HUES64 (cell line): Measurements from ENCODE around the gene EEFSEC.

Experiments
- H3K27ac ChIP-seq: 2 replicates; pipeline ENCODE4 v1.7.0; 2013; ENCODE audit warnings: low read depth, low read length, inconsistent platforms
- H3K27me3 ChIP-seq: 2 replicates; pipeline ENCODE4 v1.6.1; 2013; ENCODE audit warnings: mild to moderate bottlenecking, low read length; ENCODE audit not compliant: insufficient read depth
- H3K36me3 ChIP-seq: 2 replicates; pipeline ENCODE4 v1.6.1; 2013; ENCODE audit warnings: mild to moderate bottlenecking, low read length; ENCODE audit not compliant: insufficient read depth
- H3K4me1 ChIP-seq: 2 replicates; pipeline ENCODE4 v1.6.1; 2013; ENCODE audit warnings: mild to moderate bottlenecking, low read length, moderate library complexity; ENCODE audit not compliant: insufficient read depth
- H3K4me3 ChIP-seq: 2 replicates; pipeline ENCODE4 v1.5.1; 2013; ENCODE audit warnings: mild to moderate bottlenecking, low read length, moderate library complexity
- H3K9ac ChIP-seq: 2 replicates; pipeline ENCODE4 v1.6.1; 2013; ENCODE audit warnings: mild to moderate bottlenecking, low read depth, low read length
- H3K9me3 ChIP-seq: 2 replicates; pipeline ENCODE4 v1.6.1; 2013; ENCODE audit warnings: low read depth, low read length; ENCODE audit not compliant: insufficient read depth
- WGBS: fragments of 150-250, 120-280 bp; methylation state at CpG from one replicate; pipeline ENCODE4 v1.1.7; 2013; ENCODE audit warnings: missing lambda C conversion rate; 5-methylcytosine and 5-hydroxymethylcytosine counted together

Gene EEFSEC

GRCh38 chr3:128235207-128235926 is 82.1 kb downstream of the EEFSEC start:
- 83% methylated on average over 11 of the region's 11 CpGs for WGBS
- no peak overlapping the region for H3K4me3 ChIP-seq
- no peaks in the 10 kb centered on the region for H3K9me3 ChIP-seq
- no peaks in the 10 kb centered on the region for H3K36me3 ChIP-seq
- no peaks in the 10 kb centered on the region for H3K27me3 ChIP-seq
- H3K4me1 ChIP-seq: peaks cover 15% of the 10 kb centered on the region
- no peak overlapping the region for H3K27ac ChIP-seq
- H3K9ac ChIP-seq: no peak overlapping the region

GRCh38 chr3:128236657-128237056 is 83.4 kb downstream of the EEFSEC start:
- Histone ChIP-seq H3K9ac (no peak overlapping the region), H3K36me3 (no peaks in the 10 kb centered on the region), H3K27me3 (no peaks in the 10 kb centered on the region), H3K4me1 (peaks cover 10% of the 10 kb centered on the region), H3K9me3 (no peaks in the 10 kb centered on the region), H3K4me3 (no peak overlapping the region), H3K27ac (no peak overlapping the region)
- 87% methylated on average over 8 of the region's 8 CpGs for WGBS

GRCh38 chr3:128237348-128238183 is 84.3 kb downstream of the EEFSEC start:
- 92% methylated on average over 3 of the region's 3 CpGs for WGBS
- Histone ChIP-seq H3K9ac (no peak overlapping the region), H3K27ac (no peak overlapping the region), H3K36me3 (no peaks in the 10 kb centered on the region), H3K4me1 (peaks cover under 1% of the 10 kb centered on the region; the same call in 1 of the 2 replicates), H3K4me3 (no peak overlapping the region), H3K27me3 (no peaks in the 10 kb centered on the region), H3K9me3 (no peaks in the 10 kb centered on the region)

- Histone ChIP-seq H3K27ac (no peak overlapping the region), H3K9me3 (no peaks in the 10 kb centered on the region), H3K36me3 (no peaks in the 10 kb centered on the region), H3K4me1 (no peaks in the 10 kb centered on the region), H3K9ac (no peak overlapping the region), H3K27me3 (no peaks in the 10 kb centered on the region), H3K4me3 (no peak overlapping the region)
Observed at GRCh38 chr3:128238184-128238489, 84.9 kb downstream of the EEFSEC start.

GRCh38 chr3:128239304-128239703 is 86.0 kb downstream of the EEFSEC start:
- H3K9me3 ChIP-seq: no peaks in the 10 kb centered on the region
- H3K4me1 ChIP-seq: no peaks in the 10 kb centered on the region
- no peak overlapping the region for H3K27ac ChIP-seq
- H3K4me3 ChIP-seq: no peak overlapping the region
- WGBS: 94% methylated on average over 3 of the region's 3 CpGs
- no peaks in the 10 kb centered on the region for H3K36me3 ChIP-seq
- no peak overlapping the region for H3K9ac ChIP-seq
- H3K27me3 ChIP-seq: no peaks in the 10 kb centered on the region

GRCh38 chr3:128240232-128240631 is 87.0 kb downstream of the EEFSEC start:
- 82% methylated on average over 1 of the region's 1 CpG for WGBS
- no peaks in the 10 kb centered on the region for H3K36me3 ChIP-seq
- H3K27ac ChIP-seq: no peak overlapping the region
- H3K4me1 ChIP-seq: no peaks in the 10 kb centered on the region
- no peak overlapping the region for H3K9ac ChIP-seq
- no peaks in the 10 kb centered on the region for H3K9me3 ChIP-seq
- no peak overlapping the region for H3K4me3 ChIP-seq
- no peaks in the 10 kb centered on the region for H3K27me3 ChIP-seq

GRCh38 chr3:128241741-128242140 is 88.5 kb downstream of the EEFSEC start:
- Histone ChIP-seq H3K9ac (no peak overlapping the region), H3K9me3 (no peaks in the 10 kb centered on the region), H3K27ac (no peak overlapping the region), H3K4me3 (no peak overlapping the region), H3K36me3 (no peaks in the 10 kb centered on the region), H3K27me3 (no peaks in the 10 kb centered on the region), H3K4me1 (no peaks in the 10 kb centered on the region)
- WGBS: 99% methylated on average over 5 of the region's 5 CpGs

- H3K27ac ChIP-seq: no peak overlapping the region
- H3K27me3 ChIP-seq: no peaks in the 10 kb centered on the region
- no peak overlapping the region for H3K9ac ChIP-seq
- no peak overlapping the region for H3K4me3 ChIP-seq
- H3K9me3 ChIP-seq: no peaks in the 10 kb centered on the region
- WGBS: 91% methylated on average over 13 of the region's 13 CpGs
- H3K4me1 ChIP-seq: no peaks in the 10 kb centered on the region
- no peaks in the 10 kb centered on the region for H3K36me3 ChIP-seq
Observed at GRCh38 chr3:128242818-128243601, 89.7 kb downstream of the EEFSEC start.

- Histone ChIP-seq H3K9ac (no peak overlapping the region), H3K27ac (no peak overlapping the region), H3K4me1 (no peaks in the 10 kb centered on the region), H3K9me3 (no peaks in the 10 kb centered on the region), H3K27me3 (no peaks in the 10 kb centered on the region), H3K36me3 (no peaks in the 10 kb centered on the region), H3K4me3 (no peak overlapping the region)
- WGBS: 76% methylated on average over 11 of the region's 11 CpGs
Observed at GRCh38 chr3:128243602-128244504, 90.6 kb downstream of the EEFSEC start.

GRCh38 chr3:128245460-128245859 is 92.2 kb downstream of the EEFSEC start:
- Histone ChIP-seq H3K27ac (no peak overlapping the region), H3K27me3 (no peaks in the 10 kb centered on the region), H3K9ac (no peak overlapping the region), H3K4me3 (no peak overlapping the region), H3K36me3 (no peaks in the 10 kb centered on the region), H3K4me1 (no peaks in the 10 kb centered on the region), H3K9me3 (no peaks in the 10 kb centered on the region)
- WGBS: 75% methylated on average over 5 of the region's 5 CpGs
